Lower leg skin (tissue), 3 donors: ENCODE data around the gene ARHGEF25.

Experiments
- CTCF ChIP-seq, 3 donors: fragments of 450-650 bp; IDR thresholded peaks; one replicate each; pipeline ENCODE4 v1.5.1; 2016; ENCODE audit warnings: antibody characterized with exemption in 3 of 3, mild to moderate bottlenecking in 3 of 3, moderate library complexity in 2 of 3
- POLR2A ChIP-seq, 2 donors: fragments of 450-650 bp; IDR thresholded peaks; one replicate each; pipeline ENCODE4 v1.6.1; 2016 to 2017; ENCODE audit warnings: antibody characterized with exemption in 2 of 2, mild to moderate bottlenecking in 1 of 2, moderate library complexity in 1 of 2

GRCh38 chr12:57620245-57620935, 9.2 kb downstream of the ARHGEF25 start:
- TF ChIP-seq CTCF (IDR thresholded peaks at IDR 0.05) (no peak), POLR2A (IDR thresholded peaks at IDR 0.05) (no peak)
